Measurements from ENCODE around the gene GBX1.

GBX1 gene

GRCh38 chr7:151110941-151111645, 56.4 kb downstream of the GBX1 start:
- FAIRE-seq, result no peak

- no peak for FAIRE-seq
These were observed 57.1 kb downstream of the GBX1 start for GRCh38 chr7:151110236-151110940.

- FAIRE-seq, result no peak
These were observed 58.1 kb downstream of the GBX1 start for GRCh38 chr7:151109094-151110048.

GRCh38 chr7:151107882-151108281, 59.6 kb downstream of the GBX1 start:
- FAIRE-seq, result no peak

GRCh38 chr7:151104411-151105235, 62.9 kb downstream of the GBX1 start:
- no peak for FAIRE-seq

- no peak for FAIRE-seq
These were observed 63.5 kb downstream of the GBX1 start for GRCh38 chr7:151103973-151104372.

- FAIRE-seq, result no peak
These were observed 64.5 kb downstream of the GBX1 start for GRCh38 chr7:151102991-151103390.

GRCh38 chr7:151101621-151102396, 65.7 kb downstream of the GBX1 start:
- no peak for FAIRE-seq

- no peak for FAIRE-seq
These were observed 66.6 kb downstream of the GBX1 start for GRCh38 chr7:151100921-151101320.

GRCh38 chr7:151099486-151100211, 67.8 kb downstream of the GBX1 start:
- FAIRE-seq, result no peak
